Right lobe of liver (tissue), 6 donors: ENCODE measurements around the gene TOMM6. TPM values are rescaled to one million over a fixed set of nuclear protein-coding genes. Genes with fewer than 3 reads are reported as not detected.

Experiments used
- ATAC-seq, 4 donors: fragments of 200-7000 bp; cut with Tn5 transposase; one replicate each; pipeline ENCODE4 v1.9.1; 2020; ENCODE audit warnings: mild to moderate bottlenecking in 4 of 4, moderate library complexity in 4 of 4
- DNase-seq, 3 donors: peaks; one replicate each; pipeline ENCODE4 v3.0.0-alpha.2; 2020
- H3K27ac ChIP-seq, 3 donors: fragments of 200-600 bp; one replicate each; pipeline ENCODE4 v1.8.0; 2022
- H3K27me3 ChIP-seq, 2 donors: fragments of 200-600 bp; one replicate each; pipeline ENCODE4 v1.8.0; 2022
- H3K36me3 ChIP-seq, 4 donors: fragments of 200-600 bp; sonication (generic) in 1 of 4; one replicate each; pipeline versions ENCODE4 v1.5.1 to v1.8.0; 2017 to 2022; ENCODE audit warnings: control low read depth in 1 of 4
- H3K4me1 ChIP-seq, 4 donors: fragments of 200-600 bp; sonication (generic) in 1 of 4; one replicate each; pipeline versions ENCODE4 v1.5.1 to v1.8.0; 2017 to 2022; ENCODE audit warnings: control low read depth in 1 of 4
- H3K4me3 ChIP-seq, 3 donors: fragments of 200-600 bp; one replicate each; pipeline ENCODE4 v1.8.0; 2022
- H3K9me3 ChIP-seq, 4 donors: fragments of 200-600 bp; sonication (generic) in 1 of 4; one replicate each; pipeline versions ENCODE4 v1.5.1 to v1.8.0; 2017 to 2022; ENCODE audit warnings: control low read depth in 1 of 4
- CTCF ChIP-seq, 4 donors: fragments of 200-600 bp in 3 of 4; fragments of 450-650 bp in 1 of 4; IDR thresholded peaks; one replicate each; pipeline versions ENCODE4 v1.5.1 to v1.8.0; 2016 to 2022; ENCODE audit warnings: antibody characterized with exemption in 4 of 4, mild to moderate bottlenecking in 2 of 4
- POLR2A ChIP-seq: fragments of 450-650 bp; IDR thresholded peaks from one replicate; pipeline ENCODE4 v1.6.1; 2017; ENCODE audit warnings: antibody characterized with exemption, mild to moderate bottlenecking
- WGBS: methylation state at CpG from one replicate; pipeline ENCODE4 v1.1.6; 2018; ENCODE audit warnings: low coverage, low lambda C conversion rate; ENCODE audit not compliant: insufficient coverage; ENCODE audit errors: missing lambda C conversion rate; 5-methylcytosine and 5-hydroxymethylcytosine counted together
- intact Hi-C, 2 donors: fragments of 100-400 bp; cut with DNase I; formaldehyde crosslinking; loops; one replicate each; pipeline versions ENCODE4 v1.11.2 to v1.14.1; 2022
- small RNA-seq, 2 experiments: library from RNA; depleted of rRNA; stranded (forward); fragments of <200 nt; gene quantifications; one replicate each; pipeline ENCODE3, GENCODE V24; 2016
- total RNA-seq, 6 experiments: library from RNA; depleted of rRNA in 2 of 6; stranded (reverse); fragments of >200 nt in 2 of 6; fragmentation: NEBNext Ultra II Directional in 3 of 6; extraction: Animal tissue kit (Norgen Biotek cat#: 25700) in 3 of 6; gene quantifications; one replicate each; pipeline versions ENCODE4 v1.1.0 to v1.2.4, GENCODE V29; 2016 to 2023
- donor health status: DM: no; HTN: yes; CAD: no.
- donor health status: DM: no; HTN: no; CAD: no.
- donor health status: DM: no; HTN: no; CAD: no.
- donor health status: DM: no; HTN: yes; CAD: no.
- donor health status: DM: no; HTN: yes; CAD: no.

TOMM6 gene
- total RNA-seq, 6 experiments from 2014 or later, result 61.8 to 104 (median 75.6) TPM

GRCh38 chr6:41832263-41832662, 44.8 kb downstream of the TOMM6 start:
- Histone ChIP-seq H3K9me3 (no peaks in the 10 kb centered on the region), H3K36me3 (no peaks in the 10 kb centered on the region), H3K4me1 (no peaks in the 10 kb centered on the region), H3K4me3 (no peak overlapping the region), H3K27ac (no peak overlapping the region), H3K27me3 (no peaks in the 10 kb centered on the region)
- WGBS, result 81% methylated on average over 3 of the region's 3 CpGs
- ATAC-seq (no peak), DNase-seq (no peak)
- intact Hi-C loops, result no loop called here
- no peak for TF ChIP-seq CTCF (IDR thresholded peaks at IDR 0.05)
- no peak for TF ChIP-seq POLR2A

DNA sequence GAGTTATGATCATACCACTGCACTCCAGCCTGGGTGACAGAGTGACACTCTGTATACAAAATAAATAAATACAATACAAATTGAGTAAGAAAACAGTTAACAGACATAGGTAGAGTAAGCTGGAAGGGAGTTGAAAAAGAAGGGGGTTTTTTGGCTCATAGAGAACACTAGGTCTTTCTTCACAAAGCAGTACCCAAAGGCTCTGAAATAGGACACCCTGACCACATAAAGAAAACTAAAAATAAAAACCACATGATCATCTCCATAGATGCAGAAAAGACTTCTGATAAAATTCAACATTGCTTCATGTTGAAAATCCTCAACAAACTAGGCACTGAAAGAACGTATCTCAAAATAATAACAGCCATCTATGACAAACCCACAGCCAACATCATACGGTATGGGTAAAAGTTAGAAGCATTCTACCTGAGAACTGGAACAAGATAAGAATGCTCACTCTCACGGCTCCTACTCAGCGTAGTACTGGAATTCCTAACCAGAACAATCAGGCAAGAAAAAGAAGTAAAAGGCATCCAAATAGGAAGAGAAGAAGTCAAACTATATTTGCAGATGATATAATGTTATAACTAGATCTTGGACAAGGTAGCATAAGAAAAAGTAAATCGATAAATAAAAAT, 48.6 kb downstream of the TOMM6 start:
- 85% methylated on average over 5 of the region's 5 CpGs for WGBS
- H3K27ac ChIP-seq, result no peak overlapping the region

GRCh38 chr6:41836660-41837052, 49.2 kb downstream of the TOMM6 start:
- Histone ChIP-seq H3K4me1 (no peaks in the 10 kb centered on the region), H3K9me3 (no peaks in the 10 kb centered on the region), H3K27me3 (no peaks in the 10 kb centered on the region), H3K36me3 (no peaks in the 10 kb centered on the region), H3K27ac (no peak overlapping the region), H3K4me3 (no peak overlapping the region)
- intact Hi-C loops, result no loop called here
- 69% methylated on average over 2 of the region's 2 CpGs for WGBS
- no peak for TF ChIP-seq CTCF (IDR thresholded peaks at IDR 0.05)
- TF ChIP-seq POLR2A, result no peak
- ATAC-seq (no peak), DNase-seq (no peak)

More for the DNA sequence above, 48.6 kb downstream of the TOMM6 start:
- DNase-seq, result no peak
- Histone ChIP-seq H3K4me3 (no peak overlapping the region), H3K9me3 (no peaks in the 10 kb centered on the region), H3K36me3 (no peaks in the 10 kb centered on the region), H3K27me3 (no peaks in the 10 kb centered on the region), H3K4me1 (no peaks in the 10 kb centered on the region)
- intact Hi-C loops, result no loop called here
- TF ChIP-seq POLR2A, result no peak
- no peak for TF ChIP-seq CTCF (IDR thresholded peaks at IDR 0.05)
- ATAC-seq, result no peak

Small RNA genes within 50 kb of the gene (small RNA-seq; reads per million reads assigned to genes)
- gene AL365205.2 (0 reads per million in 2 experiments), gene AL365205.3 (0 reads per million in 2 experiments), gene RF00393 (0 reads per million in 2 experiments)

Other genes starting within 250 kb of the TOMM6 start
- 10 to 100 TPM; 12.6 to 19.2 (median 14.9) TPM for gene FOXP4, start 241.3 kb upstream of the TOMM6 start, total RNA-seq
- 1 to 10 TPM in 2 of 6 experiments, under 1 TPM in 1, not detected in 3; 0.29 to 2.4 (median 1.1) TPM for gene MDFI, start 149.2 kb upstream of the TOMM6 start, total RNA-seq
- 1 to 10 TPM; 4.5 to 9.2 (median 6.6) TPM for gene TFEB, start 52.1 kb upstream of the TOMM6 start, total RNA-seq
- gene PGC, start 40.3 kb upstream of the TOMM6 start, total RNA-seq, result under 1 TPM in 1 of 6 experiments, not detected in 5; 0.31 TPM
- gene FRS3, start 7.8 kb upstream of the TOMM6 start, total RNA-seq, result 1 to 10 TPM in 5 of 6 experiments, under 1 TPM in 1; 0.68 to 3.0 (median 1.9) TPM
- 1 to 10 TPM in 5 of 6 experiments, not detected in 1; 1.3 to 3.1 (median 2.7) TPM for gene PRICKLE4, start 6.9 kb upstream of the TOMM6 start, total RNA-seq
- gene USP49, start 107.7 kb downstream of the TOMM6 start, total RNA-seq, result 1 to 10 TPM in 5 of 6 experiments, under 1 TPM in 1; 0.87 to 2.0 (median 1.3) TPM
- 10 to 100 TPM in 1 of 6 experiments, 1 to 10 TPM in 5; 7.2 to 10.8 (median 7.7) TPM for gene MED20, start 133.4 kb downstream of the TOMM6 start, total RNA-seq
- gene BYSL, start 133.8 kb downstream of the TOMM6 start, total RNA-seq, result 10 to 100 TPM in 1 of 6 experiments, 1 to 10 TPM in 5; 3.7 to 10.8 (median 8.4) TPM
- gene CCND3, start 154.1 kb downstream of the TOMM6 start, total RNA-seq, result 10 to 100 TPM; 11.3 to 51.9 (median 14.2) TPM